ENCODE measurements around the gene HOXC11.

HOXC11 gene

GRCh38 chr12:53982648-53983567, 10.0 kb downstream of the HOXC11 start:
- Histone ChIP-seq H3K27ac (peak overlapping the region; percentile 93 to 98), H3K9me3 (no peaks in the 10 kb centered on the region), H3K4me3 (peak overlapping the region; percentile 64 to 84), H3K36me3 (no peaks in the 10 kb centered on the region), H3K27me3 (no peaks in the 10 kb centered on the region), H3K4me1 (peaks cover 0 to 52% (median 32%) of the 10 kb centered on the region in 4 donors)
- TF ChIP-seq, protein P1, sequence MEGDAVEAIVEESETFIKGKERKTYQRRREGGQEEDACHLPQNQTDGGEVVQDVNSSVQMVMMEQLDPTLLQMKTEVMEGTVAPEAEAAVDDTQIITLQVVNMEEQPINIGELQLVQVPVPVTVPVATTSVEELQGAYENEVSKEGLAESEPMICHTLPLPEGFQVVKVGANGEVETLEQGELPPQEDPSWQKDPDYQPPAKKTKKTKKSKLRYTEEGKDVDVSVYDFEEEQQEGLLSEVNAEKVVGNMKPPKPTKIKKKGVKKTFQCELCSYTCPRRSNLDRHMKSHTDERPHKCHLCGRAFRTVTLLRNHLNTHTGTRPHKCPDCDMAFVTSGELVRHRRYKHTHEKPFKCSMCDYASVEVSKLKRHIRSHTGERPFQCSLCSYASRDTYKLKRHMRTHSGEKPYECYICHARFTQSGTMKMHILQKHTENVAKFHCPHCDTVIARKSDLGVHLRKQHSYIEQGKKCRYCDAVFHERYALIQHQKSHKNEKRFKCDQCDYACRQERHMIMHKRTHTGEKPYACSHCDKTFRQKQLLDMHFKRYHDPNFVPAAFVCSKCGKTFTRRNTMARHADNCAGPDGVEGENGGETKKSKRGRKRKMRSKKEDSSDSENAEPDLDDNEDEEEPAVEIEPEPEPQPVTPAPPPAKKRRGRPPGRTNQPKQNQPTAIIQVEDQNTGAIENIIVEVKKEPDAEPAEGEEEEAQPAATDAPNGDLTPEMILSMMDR (IDR thresholded peaks at IDR 0.05) = no peak
- intact Hi-C loops (cut with DNase I; ENCODE audit: low total_unique reads) = loop anchor here (5.0 kb wide), 1 partner anchor 219 kb away; no protein-coding TSS in a partner anchor
- no peak for DNase-seq

GRCh38 chr12:53983568-53983949, 10.6 kb downstream of the HOXC11 start:
- TF ChIP-seq, protein P1 (IDR thresholded peaks at IDR 0.05) = no peak
- Histone ChIP-seq H3K27me3 (no peaks in the 10 kb centered on the region), H3K4me1 (peaks cover 0 to 52% (median 30%) of the 10 kb centered on the region in 4 donors), H3K4me3 (peak overlapping the region; percentile 64 to 84), H3K27ac (peak overlapping the region; percentile 93 to 98), H3K36me3 (no peaks in the 10 kb centered on the region), H3K9me3 (no peaks in the 10 kb centered on the region)
- DNase-seq = no peak
- intact Hi-C loops (cut with DNase I; ENCODE audit: low total_unique reads) = loop anchor here (5.0 kb wide), 1 partner anchor 219 kb away; no protein-coding TSS in a partner anchor

DNA sequence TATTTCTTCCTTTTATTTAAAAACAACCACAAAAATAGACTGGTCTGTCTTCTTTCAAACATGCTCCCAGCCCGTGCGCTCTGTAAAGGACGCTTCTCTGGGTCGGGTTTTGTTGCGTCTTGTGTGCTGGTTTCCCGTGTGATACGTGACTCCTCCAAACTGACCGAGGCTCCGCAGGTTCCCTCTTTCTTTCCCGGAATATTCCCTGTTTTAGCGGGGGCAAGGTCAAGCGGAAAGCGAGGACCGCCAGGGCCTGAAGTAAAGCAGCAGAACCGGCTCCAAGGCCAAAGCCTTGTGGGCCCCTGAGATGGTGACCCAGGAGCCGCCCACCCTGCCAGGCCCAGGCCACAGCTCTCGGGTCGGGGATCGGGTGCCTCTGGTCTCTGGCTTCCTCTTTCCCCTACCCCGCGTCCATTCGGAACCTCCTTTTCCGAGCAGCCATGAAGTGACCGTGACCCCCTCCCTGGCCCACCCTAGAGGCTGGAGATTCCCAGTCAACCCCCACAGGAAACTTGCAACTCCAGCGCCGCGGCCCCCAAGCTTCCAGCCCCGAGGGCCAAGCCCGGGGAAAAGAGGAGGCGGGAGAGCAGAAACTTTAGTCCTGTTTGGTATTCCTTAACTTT, 11.1 kb downstream of the HOXC11 start:
- intact Hi-C loops (cut with DNase I; ENCODE audit: low total_unique reads) = loop anchor here (5.0 kb wide), 1 partner anchor 218 kb away; no protein-coding TSS in a partner anchor
- no peaks in the 10 kb centered on the region for H3K36me3 ChIP-seq
- peak overlapping the region; percentile 93 to 98 for H3K27ac ChIP-seq
- TF ChIP-seq, protein P1 (IDR thresholded peaks at IDR 0.05) = no peak
- H3K4me3 ChIP-seq = peak overlapping the region; percentile 64 to 84
- DNase-seq = no peak
- no peaks in the 10 kb centered on the region for H3K27me3 ChIP-seq
- H3K9me3 ChIP-seq = no peaks in the 10 kb centered on the region
- H3K4me1 ChIP-seq = peaks cover 4 to 53% (median 31%) of the 10 kb centered on the region in 4 donors

- peaks cover 4 to 52% (median 31%) of the 10 kb centered on the region in 4 donors for H3K4me1 ChIP-seq
- H3K27me3 ChIP-seq = no peaks in the 10 kb centered on the region
- peak; percentile 97 to 98 for DNase-seq
- peak within 1 kb of the TSS; percentile 93 to 98 for H3K27ac ChIP-seq
- H3K4me3 ChIP-seq = peak within 1 kb of the TSS; percentile 64 to 84
- no peaks in the 10 kb centered on the region for H3K9me3 ChIP-seq
- intact Hi-C loops (cut with DNase I; ENCODE audit: low total_unique reads) = loop anchor here (5.0 kb wide), 1 partner anchor 217 kb away; no protein-coding TSS in a partner anchor
- H3K36me3 ChIP-seq = no peaks in the 10 kb centered on the region
- TF ChIP-seq, protein P1 (IDR thresholded peaks at IDR 0.05) = peak; percentile 77 to 82
Measured at GRCh38 chr12:53984901-53985691, 12.2 kb downstream of the HOXC11 start, which contains the start of gene HOXC10. HOXC10 (plus strand) TSS chr12:53985146; CDS start chr12:53985260, 114 bp downstream.

DNA sequence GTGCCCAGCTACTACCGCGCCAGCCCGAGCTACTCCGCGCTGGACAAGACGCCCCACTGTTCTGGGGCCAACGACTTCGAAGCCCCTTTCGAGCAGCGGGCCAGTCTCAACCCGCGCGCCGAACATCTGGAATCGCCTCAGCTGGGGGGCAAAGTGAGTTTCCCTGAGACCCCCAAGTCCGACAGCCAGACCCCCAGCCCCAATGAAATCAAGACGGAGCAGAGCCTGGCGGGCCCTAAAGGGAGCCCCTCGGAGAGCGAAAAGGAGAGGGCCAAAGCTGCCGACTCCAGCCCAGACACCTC, 12.7 kb downstream of the HOXC11 start:
- no peak for DNase-seq
- Histone ChIP-seq H3K4me1 (peaks cover 4 to 55% (median 33%) of the 10 kb centered on the region in 4 donors), H3K9me3 (no peaks in the 10 kb centered on the region), H3K27me3 (no peaks in the 10 kb centered on the region), H3K36me3 (no peaks in the 10 kb centered on the region), H3K27ac (peak overlapping the region; percentile 93 to 98), H3K4me3 (peak overlapping the region; percentile 64 to 84)
- TF ChIP-seq, protein P1 (IDR thresholded peaks at IDR 0.05) = no peak
- intact Hi-C loops (cut with DNase I; ENCODE audit: low total_unique reads) = no loop called here

All from tibial artery (tissue), 4 donors.